IPS-15b (cell line): Measurements from ENCODE around the gene CNR2.
"Not testable (repeated sequence)": the region's sequence is repeated elsewhere in the genome, so short reads cannot be mapped to it uniquely, and the experiment has no call there.

Source experiments
- H3K27me3 ChIP-seq: one replicate; pipeline ENCODE4 v1.6.1; 2013; ENCODE audit warnings: low read length; ENCODE audit not compliant: control insufficient read depth, insufficient read depth
- H3K36me3 ChIP-seq: one replicate; pipeline ENCODE4 v1.6.1; 2013; ENCODE audit warnings: low read length; ENCODE audit not compliant: control insufficient read depth, insufficient read depth
- H3K4me1 ChIP-seq: one replicate; pipeline ENCODE4 v1.6.1; 2013; ENCODE audit warnings: mild to moderate bottlenecking, low read length; ENCODE audit not compliant: control insufficient read depth, insufficient read depth
- H3K4me3 ChIP-seq: one replicate; pipeline ENCODE4 v1.5.1; 2013; ENCODE audit warnings: low read depth, low read length
- H3K9ac ChIP-seq: one replicate; pipeline ENCODE4 v1.6.1; 2013; ENCODE audit warnings: low read depth, mild to moderate bottlenecking, low read length
- H3K9me3 ChIP-seq: one replicate; pipeline ENCODE4 v1.6.1; 2013; ENCODE audit warnings: mild to moderate bottlenecking, low read length; ENCODE audit not compliant: control insufficient read depth, insufficient read depth

CNR2 gene

GRCh38 chr1:23868557-23869016, 44.6 kb downstream of the CNR2 start:
- no peaks in the 10 kb centered on the region for H3K36me3 ChIP-seq
- H3K27me3 ChIP-seq = peaks cover 27% of the 10 kb centered on the region
- peak overlapping the region; percentile 4 for H3K4me3 ChIP-seq
- H3K9me3 ChIP-seq = no peaks in the 10 kb centered on the region
- H3K4me1 ChIP-seq = no peaks in the 10 kb centered on the region
- H3K9ac ChIP-seq = no peak overlapping the region

DNA sequence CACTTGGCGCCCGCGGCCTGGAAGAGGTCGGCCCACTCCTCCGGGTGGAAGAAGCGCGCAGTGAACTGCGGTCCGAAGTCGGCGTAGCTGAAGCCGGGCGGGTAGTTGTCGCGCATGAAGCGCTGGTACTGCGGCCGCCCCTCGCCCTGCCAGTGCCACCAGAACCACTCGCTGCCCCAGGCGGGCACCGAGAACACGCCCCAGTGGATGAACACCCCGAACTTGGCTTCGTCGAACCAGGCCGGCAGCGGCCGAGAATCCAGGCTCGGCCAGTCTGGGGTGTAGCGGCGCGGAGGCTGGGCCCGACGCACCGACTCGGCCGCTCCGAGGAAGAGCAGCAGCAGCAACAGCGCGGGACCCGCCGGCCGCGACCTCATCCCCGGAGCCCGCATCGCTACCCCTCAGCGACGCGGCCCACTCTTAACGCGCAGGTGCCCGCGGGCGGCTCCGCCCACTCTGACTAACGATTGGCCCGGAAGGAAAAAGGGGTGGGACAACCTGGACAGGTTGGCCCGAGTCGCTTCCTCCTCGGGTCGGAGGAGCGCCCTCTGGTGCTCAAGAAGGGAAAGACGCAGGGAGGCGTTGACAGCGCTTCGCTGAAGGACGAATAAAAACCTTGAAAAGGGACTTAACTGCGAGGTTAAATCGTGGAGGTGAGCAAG, 45.1 kb downstream of the CNR2 start, which contains the start of gene FUCA1:
TSS of gene FUCA1 (minus strand) at position 396 of the 662 bp plus-strand sequence. CDS start at position 392, 4 bp downstream.
- peak within 1 kb of the TSS; percentile 85 for H3K4me3 ChIP-seq
- no peaks in the 10 kb centered on the region for H3K9me3 ChIP-seq
- no peaks in the 10 kb centered on the region for H3K36me3 ChIP-seq
- peak within 1 kb of the TSS; percentile 57 for H3K9ac ChIP-seq
- peaks cover 27% of the 10 kb centered on the region for H3K27me3 ChIP-seq
- no peaks in the 10 kb centered on the region for H3K4me1 ChIP-seq

DNA sequence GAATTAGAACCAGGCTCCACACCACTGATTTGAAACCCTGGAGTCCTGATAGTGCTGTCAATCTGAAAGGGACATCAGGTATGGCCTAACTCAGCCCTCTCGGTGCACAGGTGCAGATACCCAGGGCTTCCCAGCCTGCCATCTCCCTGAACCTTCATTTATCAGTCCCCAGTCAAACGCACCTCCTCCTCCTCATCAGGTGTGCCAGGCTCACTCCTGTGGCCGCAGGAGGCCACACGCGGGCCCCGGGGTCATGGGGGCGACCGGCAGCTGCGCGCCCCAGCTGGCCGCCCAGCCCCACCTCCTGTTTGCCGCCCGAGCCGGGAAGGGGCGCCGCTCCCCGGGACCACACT, 45.6 kb downstream of the CNR2 start:
- H3K9ac ChIP-seq = peak overlapping the region; percentile 57
- H3K4me1 ChIP-seq = no peaks in the 10 kb centered on the region
- H3K36me3 ChIP-seq = no peaks in the 10 kb centered on the region
- no peaks in the 10 kb centered on the region for H3K9me3 ChIP-seq
- H3K4me3 ChIP-seq = peak overlapping the region; percentile 85
- H3K27me3 ChIP-seq = peaks cover 27% of the 10 kb centered on the region

GRCh38 chr1:23865543-23865930, 47.6 kb downstream of the CNR2 start:
- peaks cover 26% of the 10 kb centered on the region for H3K27me3 ChIP-seq
- H3K4me1 ChIP-seq = no peaks in the 10 kb centered on the region
- H3K36me3 ChIP-seq = no peaks in the 10 kb centered on the region
- no peaks in the 10 kb centered on the region for H3K9me3 ChIP-seq
- no peak overlapping the region for H3K9ac ChIP-seq
- no peak overlapping the region for H3K4me3 ChIP-seq

DNA sequence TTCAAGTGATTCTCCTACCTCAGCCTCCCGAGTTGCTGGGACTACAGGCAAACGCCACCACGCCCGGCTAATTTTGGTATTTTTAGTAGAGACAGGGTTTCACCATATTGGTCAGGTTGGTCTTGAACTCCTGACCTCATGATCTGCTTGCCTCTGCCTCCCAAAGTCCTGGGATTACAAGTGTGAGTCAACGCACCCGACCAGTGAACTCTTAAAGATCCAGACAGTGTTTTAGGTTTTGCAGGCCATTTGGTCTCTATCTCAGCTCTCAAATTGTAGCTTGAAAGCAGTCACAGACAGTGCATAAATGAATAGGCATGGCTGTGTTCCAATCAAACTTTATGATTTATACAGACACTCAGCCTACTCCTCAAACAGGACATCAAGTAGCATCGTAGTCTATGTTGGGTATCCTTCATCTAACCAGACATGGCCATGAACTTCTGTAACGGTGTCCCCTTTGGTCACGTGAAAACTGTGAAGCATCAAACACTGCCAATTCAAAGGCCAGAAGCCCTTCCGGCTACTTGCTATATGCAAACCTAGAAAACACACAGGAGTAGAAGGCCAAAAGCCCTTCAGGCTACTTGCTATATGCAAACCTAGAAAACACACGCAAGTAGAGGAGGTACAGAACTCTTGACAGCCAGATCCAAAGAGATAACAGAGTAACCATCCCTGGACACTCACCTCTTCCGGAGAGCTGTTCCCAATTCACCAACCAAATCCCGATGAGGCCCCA, 48.2 kb downstream of the CNR2 start:
- no peak overlapping the region for H3K9ac ChIP-seq
- no peaks in the 10 kb centered on the region for H3K4me1 ChIP-seq
- peaks cover 25% of the 10 kb centered on the region for H3K27me3 ChIP-seq
- H3K9me3 ChIP-seq = no peaks in the 10 kb centered on the region
- H3K4me3 ChIP-seq = no peak overlapping the region
- H3K36me3 ChIP-seq = no peaks in the 10 kb centered on the region

DNA sequence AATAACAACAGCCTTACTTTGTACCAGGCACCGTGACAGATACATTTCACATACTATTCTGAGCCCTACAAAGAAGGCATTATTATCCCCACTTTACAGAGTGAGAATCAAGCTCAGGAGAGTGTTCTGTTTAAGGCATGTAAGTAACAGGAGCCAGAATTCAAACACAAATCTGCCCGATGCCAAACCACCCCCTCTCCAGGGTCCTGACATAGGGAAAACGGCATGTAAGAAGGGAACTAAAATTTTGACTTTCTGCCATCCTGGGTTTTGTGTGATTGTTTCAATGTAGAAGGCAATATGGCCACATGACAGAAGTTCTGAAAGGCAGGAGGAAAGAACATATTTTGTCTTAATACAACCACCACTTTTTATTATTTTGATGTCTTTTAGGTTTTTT, 50.5 kb downstream of the CNR2 start:
- Histone ChIP-seq H3K27me3 (peaks cover 15% of the 10 kb centered on the region), H3K36me3 (no peaks in the 10 kb centered on the region), H3K4me3 (no peak overlapping the region), H3K9ac (no peak overlapping the region), H3K9me3 (no peaks in the 10 kb centered on the region), H3K4me1 (no peaks in the 10 kb centered on the region)

DNA sequence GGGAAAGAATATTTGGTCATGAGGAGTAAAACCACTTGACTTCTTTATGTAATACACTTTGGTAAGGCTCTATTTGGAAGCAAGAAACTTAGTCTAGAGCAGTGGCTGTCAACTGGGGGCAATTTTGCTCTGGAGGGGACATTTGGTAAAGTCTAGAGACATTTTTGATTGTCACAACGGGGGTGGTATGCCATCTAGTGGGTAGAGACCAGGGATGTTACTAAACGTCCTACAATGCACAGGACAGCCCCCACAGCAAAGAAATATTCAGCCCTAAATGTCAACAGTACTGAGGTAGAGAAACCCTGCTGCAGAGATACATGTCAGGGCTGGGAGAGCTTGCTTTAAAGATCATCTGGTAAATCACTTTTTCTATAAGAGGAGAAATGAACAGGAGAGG, 58.6 kb downstream of the CNR2 start:
- H3K36me3 ChIP-seq = no peaks in the 10 kb centered on the region

GRCh38 chr1:23853124-23853523, 60.0 kb downstream of the CNR2 start:
- H3K9me3 ChIP-seq, H3K27me3 ChIP-seq, H3K36me3 ChIP-seq, H3K4me3 ChIP-seq, H3K9ac ChIP-seq, H3K4me1 ChIP-seq: not testable (repeated sequence)

More for the DNA sequence above, 58.6 kb downstream of the CNR2 start:
- Histone ChIP-seq H3K27me3 (no peaks in the 10 kb centered on the region), H3K4me3 (no peak overlapping the region), H3K9me3 (no peaks in the 10 kb centered on the region), H3K4me1 (no peaks in the 10 kb centered on the region), H3K9ac (no peak overlapping the region)

- not testable (repeated sequence) for H3K4me1 ChIP-seq, H3K27me3 ChIP-seq, H3K36me3 ChIP-seq, H3K4me3 ChIP-seq, H3K9ac ChIP-seq, H3K9me3 ChIP-seq
These were observed 61.8 kb downstream of the CNR2 start for GRCh38 chr1:23851406-23851805.

GRCh38 chr1:23848673-23849616, 64.2 kb downstream of the CNR2 start:
- Histone ChIP-seq H3K4me1 (no peaks in the 10 kb centered on the region), H3K27me3 (no peaks in the 10 kb centered on the region), H3K36me3 (no peaks in the 10 kb centered on the region), H3K9me3 (no peaks in the 10 kb centered on the region), H3K9ac (no peak overlapping the region), H3K4me3 (no peak overlapping the region)

GRCh38 chr1:23847482-23848095, 65.6 kb downstream of the CNR2 start:
- H3K36me3 ChIP-seq, H3K9ac ChIP-seq, H3K9me3 ChIP-seq, H3K27me3 ChIP-seq, H3K4me3 ChIP-seq, H3K4me1 ChIP-seq: not testable (repeated sequence)
